Vagina (tissue), 2 donors: Measurements from ENCODE around the gene TRDMT1. TPM values are rescaled to one million over a fixed set of nuclear protein-coding genes. Genes with fewer than 3 reads are reported as not detected.

Experiments used
- DNase-seq, 2 donors: peaks; one replicate each; pipeline ENCODE4 v3.0.0-alpha.2; 2017; ENCODE audit errors: extremely low spot score in 2 of 2
- H3K27ac ChIP-seq: fragments of 200-600 bp; sonication (generic); one replicate; pipeline ENCODE4 v1.5.1; 2019
- H3K27me3 ChIP-seq: fragments of 200-600 bp; sonication (generic); one replicate; pipeline ENCODE4 v1.5.1; 2019
- H3K36me3 ChIP-seq, 2 donors: fragments of 200-600 bp; sonication (generic); one replicate each; pipeline ENCODE4 v1.5.1; 2017 to 2019
- H3K4me1 ChIP-seq: fragments of 200-600 bp; sonication (generic); one replicate; pipeline ENCODE4 v1.5.1; 2019
- H3K4me3 ChIP-seq, 2 donors: fragments of 200-600 bp; sonication (generic); 1 replicate in 1 of 2; 2 replicates in 1 of 2; pipeline ENCODE4 v1.5.1; 2016 to 2019
- H3K9me3 ChIP-seq: fragments of 200-600 bp; sonication (generic); one replicate; pipeline ENCODE4 v1.5.1; 2019
- POLR2A ChIP-seq, 2 donors: fragments of 450-650 bp; IDR thresholded peaks; one replicate each; pipeline ENCODE4 v1.6.1; 2017; ENCODE audit warnings: antibody characterized with exemption in 2 of 2, mild to moderate bottlenecking in 2 of 2, moderate library complexity in 2 of 2
- POLR2AphosphoS5 ChIP-seq, 2 donors: sonication (generic); formaldehyde crosslinking; IDR thresholded peaks; one replicate each; pipeline ENCODE4 v1.9.0; 2017; ENCODE audit warnings: antibody characterized with exemption in 2 of 2, mild to moderate bottlenecking in 2 of 2, low read depth in 1 of 2; ENCODE audit not compliant: insufficient read depth in 1 of 2
- intact Hi-C: fragments of 100-400 bp; cut with DNase I; formaldehyde crosslinking; loops from one replicate; pipeline ENCODE4 v1.15.1; 2023
- total RNA-seq: library from RNA; depleted of rRNA; stranded (reverse); fragments of >200 nt; gene quantifications from one replicate; pipeline ENCODE4 v1.2.3, GENCODE V29; 2016
- TF ChIP-seq, protein P1 (sequence below), 3 experiments: fragments of 450-650 bp in 2 of 3; fragments of 200-600 bp in 1 of 3; sonication (generic) in 1 of 3; IDR thresholded peaks; one replicate each; pipeline ENCODE4 v1.5.1; 2017 to 2019; ENCODE audit warnings: antibody characterized with exemption in 3 of 3, mild to moderate bottlenecking in 2 of 3, moderate library complexity in 2 of 3

TRDMT1 gene
- total RNA-seq, 1 donor from 2014 or later: 6.1 TPM

DNA sequence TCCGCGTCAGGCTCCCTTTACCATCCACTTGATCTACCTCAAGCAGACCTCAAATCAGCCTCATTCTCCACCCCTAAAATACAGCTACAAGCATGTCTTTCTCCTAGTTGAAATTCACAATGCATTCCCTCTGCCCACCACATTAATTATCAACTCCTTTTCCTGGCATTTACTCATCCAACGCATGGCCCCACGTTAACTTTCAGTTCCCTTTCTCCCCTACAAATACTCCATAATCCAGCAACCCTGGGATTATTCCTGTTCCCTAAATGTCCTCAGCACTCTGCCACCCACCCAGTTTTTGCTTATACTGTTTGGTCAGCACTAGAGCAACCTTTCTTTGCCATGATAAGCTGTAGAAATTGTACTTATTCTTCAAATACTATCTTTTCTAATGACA is 20.9 kb upstream of the TRDMT1 start:
- no peak overlapping the region for H3K27ac ChIP-seq
- peaks cover 19% of the 10 kb centered on the region for H3K4me1 ChIP-seq
- H3K4me3 ChIP-seq: no peak overlapping the region
- TF ChIP-seq POLR2A (IDR thresholded peaks at IDR 0.05) (no peak), POLR2AphosphoS5 (IDR thresholded peaks at IDR 0.05; ENCODE audit: insufficient read depth in 1 of 2, low read depth in 1 of 2) (no peak)
- TF ChIP-seq, protein P1, sequence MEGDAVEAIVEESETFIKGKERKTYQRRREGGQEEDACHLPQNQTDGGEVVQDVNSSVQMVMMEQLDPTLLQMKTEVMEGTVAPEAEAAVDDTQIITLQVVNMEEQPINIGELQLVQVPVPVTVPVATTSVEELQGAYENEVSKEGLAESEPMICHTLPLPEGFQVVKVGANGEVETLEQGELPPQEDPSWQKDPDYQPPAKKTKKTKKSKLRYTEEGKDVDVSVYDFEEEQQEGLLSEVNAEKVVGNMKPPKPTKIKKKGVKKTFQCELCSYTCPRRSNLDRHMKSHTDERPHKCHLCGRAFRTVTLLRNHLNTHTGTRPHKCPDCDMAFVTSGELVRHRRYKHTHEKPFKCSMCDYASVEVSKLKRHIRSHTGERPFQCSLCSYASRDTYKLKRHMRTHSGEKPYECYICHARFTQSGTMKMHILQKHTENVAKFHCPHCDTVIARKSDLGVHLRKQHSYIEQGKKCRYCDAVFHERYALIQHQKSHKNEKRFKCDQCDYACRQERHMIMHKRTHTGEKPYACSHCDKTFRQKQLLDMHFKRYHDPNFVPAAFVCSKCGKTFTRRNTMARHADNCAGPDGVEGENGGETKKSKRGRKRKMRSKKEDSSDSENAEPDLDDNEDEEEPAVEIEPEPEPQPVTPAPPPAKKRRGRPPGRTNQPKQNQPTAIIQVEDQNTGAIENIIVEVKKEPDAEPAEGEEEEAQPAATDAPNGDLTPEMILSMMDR (IDR thresholded peaks at IDR 0.05): no peak
- no peaks in the 10 kb centered on the region for H3K36me3 ChIP-seq
- H3K27me3 ChIP-seq: no peaks in the 10 kb centered on the region
- intact Hi-C loops: no loop called here
- no peak for DNase-seq
- H3K9me3 ChIP-seq: no peaks in the 10 kb centered on the region

DNA sequence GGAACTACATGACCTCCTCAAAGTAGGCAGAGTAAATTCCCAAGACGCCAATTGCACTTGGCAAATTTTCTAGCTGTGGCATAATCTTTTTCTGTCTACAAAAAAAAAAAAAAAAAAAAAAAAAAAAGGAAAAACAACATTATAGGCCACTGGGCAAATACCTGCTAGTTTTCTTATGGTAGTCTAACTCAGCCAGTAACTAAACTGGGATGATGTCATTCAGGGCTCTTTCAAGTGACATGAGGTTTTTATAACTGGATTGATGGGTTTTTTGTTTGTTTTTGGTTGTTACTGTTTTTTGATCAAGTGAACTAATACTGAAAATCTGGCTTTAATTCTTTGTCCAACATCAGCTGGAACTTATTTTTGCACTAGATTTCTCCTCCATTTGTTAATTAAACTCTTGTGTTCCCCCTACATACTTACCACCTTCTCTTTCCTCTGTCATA is 19.2 kb upstream of the TRDMT1 start:
- Histone ChIP-seq H3K9me3 (no peaks in the 10 kb centered on the region), H3K36me3 (no peaks in the 10 kb centered on the region), H3K4me3 (no peak overlapping the region), H3K27ac (no peak overlapping the region), H3K4me1 (peaks cover 17% of the 10 kb centered on the region), H3K27me3 (no peaks in the 10 kb centered on the region)
- DNase-seq: no peak
- no peak for TF ChIP-seq POLR2AphosphoS5 (IDR thresholded peaks at IDR 0.05; ENCODE audit: insufficient read depth in 1 of 2, low read depth in 1 of 2)
- TF ChIP-seq, protein P1 (IDR thresholded peaks at IDR 0.05): no peak
- TF ChIP-seq POLR2A (IDR thresholded peaks at IDR 0.05): no peak
- intact Hi-C loops: no loop called here

GRCh38 chr10:17219024-17219423 is 17.6 kb upstream of the TRDMT1 start:
- no peak for TF ChIP-seq POLR2AphosphoS5 (IDR thresholded peaks at IDR 0.05; ENCODE audit: insufficient read depth in 1 of 2, low read depth in 1 of 2)
- TF ChIP-seq POLR2A (IDR thresholded peaks at IDR 0.05): no peak
- TF ChIP-seq, protein P1 (IDR thresholded peaks at IDR 0.05): no peak
- Histone ChIP-seq H3K27me3 (no peaks in the 10 kb centered on the region), H3K4me3 (no peak overlapping the region), H3K4me1 (peaks cover 29% of the 10 kb centered on the region), H3K27ac (no peak overlapping the region), H3K36me3 (no peaks in the 10 kb centered on the region), H3K9me3 (no peaks in the 10 kb centered on the region)
- no peak for DNase-seq
- intact Hi-C loops: no loop called here

GRCh38 chr10:17217631-17218232 is 16.3 kb upstream of the TRDMT1 start:
- intact Hi-C loops: no loop called here
- TF ChIP-seq POLR2A (IDR thresholded peaks at IDR 0.05): no peak
- TF ChIP-seq, protein P1 (IDR thresholded peaks at IDR 0.05): no peak
- TF ChIP-seq POLR2AphosphoS5 (IDR thresholded peaks at IDR 0.05; ENCODE audit: insufficient read depth in 1 of 2, low read depth in 1 of 2): no peak
- no peaks in the 10 kb centered on the region for H3K27me3 ChIP-seq
- no peaks in the 10 kb centered on the region for H3K36me3 ChIP-seq
- H3K9me3 ChIP-seq: no peaks in the 10 kb centered on the region
- H3K4me1 ChIP-seq: peaks cover 29% of the 10 kb centered on the region
- no peak overlapping the region for H3K4me3 ChIP-seq
- no peak for DNase-seq
- no peak overlapping the region for H3K27ac ChIP-seq

DNA sequence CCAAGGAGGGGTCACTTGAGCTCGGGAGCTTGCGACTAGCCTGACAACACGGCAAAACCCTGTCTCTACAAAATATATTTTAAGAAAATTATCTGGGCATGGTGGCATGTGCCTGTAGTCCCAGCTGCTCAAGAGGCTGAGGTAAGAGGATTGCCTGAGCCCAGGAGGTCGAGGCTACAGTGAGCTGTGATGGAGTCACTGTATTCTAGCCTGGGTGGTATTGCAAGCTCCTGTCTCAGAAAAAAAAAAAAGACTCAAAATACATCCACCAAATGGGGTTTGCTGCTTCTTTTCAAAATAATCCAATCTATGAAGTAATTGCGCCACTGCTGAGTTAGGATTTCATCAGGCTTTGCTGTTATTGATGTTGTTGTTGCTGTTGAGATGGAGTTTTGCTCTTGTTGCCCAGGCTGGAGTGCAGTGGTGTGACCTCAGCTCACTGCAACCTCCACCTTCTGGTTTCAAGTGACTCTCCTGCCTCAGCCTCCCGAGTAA is 15.5 kb upstream of the TRDMT1 start:
- no peak for DNase-seq
- H3K27ac ChIP-seq: peak overlapping the region; percentile 80
- H3K36me3 ChIP-seq: no peaks in the 10 kb centered on the region
- no peak overlapping the region for H3K4me3 ChIP-seq
- intact Hi-C loops: no loop called here
- no peaks in the 10 kb centered on the region for H3K27me3 ChIP-seq
- TF ChIP-seq POLR2AphosphoS5 (IDR thresholded peaks at IDR 0.05; ENCODE audit: insufficient read depth in 1 of 2, low read depth in 1 of 2): peak in 1 of 2 donors; percentile 45
- TF ChIP-seq POLR2A (IDR thresholded peaks at IDR 0.05): no peak
- no peaks in the 10 kb centered on the region for H3K9me3 ChIP-seq
- H3K4me1 ChIP-seq: peaks cover 29% of the 10 kb centered on the region
